Neural crest cell (in vitro differentiated cells): ENCODE measurements around the gene SOX11. TPM values are rescaled to one million over a fixed set of nuclear protein-coding genes. Genes with fewer than 3 reads are reported as not detected.

Experiments used
- DNase-seq: peaks from one replicate; pipeline ENCODE4 v3.0.0; 2021; ENCODE audit warnings: low read depth, mixed read lengths, low spot score
- H3K27ac Mint-ChIP-seq: one replicate; pipeline ENCODE4 v1.8.0; 2021; ENCODE audit warnings: mild to moderate bottlenecking, mixed read lengths; ENCODE audit not compliant: unreplicated experiment
- H3K27me3 Mint-ChIP-seq: 2 replicates; pipeline ENCODE4 v1.8.0; 2021; ENCODE audit warnings: low read depth, mild to moderate bottlenecking, mixed read lengths
- H3K36me3 Mint-ChIP-seq: 2 replicates; pipeline ENCODE4 v1.8.0; 2021; ENCODE audit warnings: low read depth, mild to moderate bottlenecking, mixed read lengths
- H3K4me1 Mint-ChIP-seq: 2 replicates; pipeline ENCODE4 v1.8.0; 2021; ENCODE audit warnings: mixed read lengths
- H3K4me3 Mint-ChIP-seq: one replicate; pipeline ENCODE4 v1.8.0; 2021; ENCODE audit warnings: mild to moderate bottlenecking, mixed read lengths
- H3K9me3 Mint-ChIP-seq: 2 replicates; pipeline ENCODE4 v1.8.0; 2021; ENCODE audit warnings: mixed read lengths
- CTCF ChIP-seq: fragments of 200-600 bp; sonication (generic); conservative IDR thresholded peaks from 2 replicates; pipeline ENCODE4 v1.5.0; 2021; ENCODE audit warnings: antibody characterized with exemption, mild to moderate bottlenecking
- total RNA-seq: library from RNA; stranded (reverse); gene quantifications from 2 replicates; pipeline ENCODE4 v1.2.1, GENCODE V29; 2021

SOX11 gene
- total RNA-seq, 1 donor from 2014 or later: 197 TPM

- TF ChIP-seq CTCF: peak; percentile 20
- Mint-ChIP-seq H3K4me1 (peaks cover 39% of the 10 kb centered on the region), H3K27me3 (peaks cover 28% of the 10 kb centered on the region), H3K4me3 (peak overlapping the region; percentile 98), H3K36me3 (peaks cover 50% of the 10 kb centered on the region), H3K9me3 (no peaks in the 10 kb centered on the region), H3K27ac (peak overlapping the region; percentile 100)
- DNase-seq: peak; percentile 32
Observed at GRCh38 chr2:5695654-5696403, 3.6 kb downstream of the SOX11 start.

DNA sequence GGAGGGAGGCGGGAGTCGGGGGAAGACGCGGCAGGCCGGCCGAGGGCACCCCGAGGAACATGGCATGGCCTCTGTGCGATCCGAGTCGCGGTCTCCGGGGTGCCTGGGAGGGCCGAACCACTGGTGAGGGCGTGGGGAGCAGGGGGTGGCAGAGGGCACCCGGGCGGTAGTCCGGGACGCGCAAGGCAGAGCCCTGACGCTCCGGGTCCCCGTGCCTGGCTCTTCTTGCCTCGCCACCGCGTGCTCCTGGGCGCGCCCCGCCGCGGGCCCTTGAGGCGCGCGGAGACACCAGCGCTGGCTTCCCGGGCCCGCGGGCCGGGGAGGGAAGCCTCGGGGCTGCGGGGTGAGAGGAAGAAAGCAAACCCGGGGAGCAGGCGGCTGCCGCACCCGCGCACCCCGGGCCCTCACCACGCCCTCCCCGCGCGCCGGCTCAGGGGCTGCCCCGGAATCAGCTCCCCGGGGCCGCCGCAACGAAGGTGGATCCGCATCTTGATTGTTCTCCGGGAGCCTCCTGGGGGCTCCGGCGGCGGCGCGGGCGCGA is 4.3 kb downstream of the SOX11 start:
- H3K4me3 Mint-ChIP-seq: peak overlapping the region; percentile 98
- H3K36me3 Mint-ChIP-seq: peaks cover 55% of the 10 kb centered on the region
- no peak overlapping the region for H3K27ac Mint-ChIP-seq
- H3K9me3 Mint-ChIP-seq: no peaks in the 10 kb centered on the region
- no peak for TF ChIP-seq CTCF
- peaks cover 28% of the 10 kb centered on the region for H3K27me3 Mint-ChIP-seq
- peaks cover 46% of the 10 kb centered on the region for H3K4me1 Mint-ChIP-seq
- peak; percentile 32 for DNase-seq

DNA sequence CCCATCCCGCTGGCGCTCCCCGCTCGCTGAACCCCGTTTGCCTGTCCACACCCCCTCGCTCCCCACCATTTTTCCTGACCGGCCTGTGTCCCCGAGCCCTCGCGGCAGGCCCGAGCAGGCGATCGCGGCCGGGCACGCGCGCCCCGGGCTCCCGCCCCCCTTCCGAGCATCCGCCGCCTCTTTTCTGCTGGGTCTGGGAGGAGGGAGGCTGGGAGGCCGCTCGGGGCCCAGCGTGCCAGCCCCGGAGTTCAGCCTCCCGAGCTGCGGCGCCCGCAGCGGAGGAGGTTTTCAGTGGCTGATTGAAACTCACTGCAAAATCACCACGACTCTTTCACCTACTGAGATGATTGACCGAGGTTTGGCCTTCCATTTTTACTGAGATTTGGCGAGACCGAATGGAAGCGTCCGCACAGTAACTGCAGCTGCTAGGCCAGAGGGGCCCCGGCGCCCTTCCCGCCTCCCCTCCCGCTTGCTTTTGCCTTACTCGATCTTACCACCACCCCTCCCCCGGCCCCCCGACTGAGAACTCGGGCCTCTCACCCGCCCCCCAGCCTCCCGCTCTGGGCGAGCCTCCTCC is 4.8 kb downstream of the SOX11 start:
- Mint-ChIP-seq H3K4me1 (peaks cover 50% of the 10 kb centered on the region), H3K27ac (peak overlapping the region; percentile 50), H3K9me3 (no peaks in the 10 kb centered on the region), H3K36me3 (peaks cover 57% of the 10 kb centered on the region), H3K4me3 (peak overlapping the region; percentile 86), H3K27me3 (peaks cover 27% of the 10 kb centered on the region)
- DNase-seq: peak; percentile 50
- TF ChIP-seq CTCF: no peak

- Mint-ChIP-seq H3K27me3 (peaks cover 24% of the 10 kb centered on the region), H3K4me3 (peak overlapping the region; percentile 86), H3K4me1 (peaks cover 55% of the 10 kb centered on the region), H3K9me3 (no peaks in the 10 kb centered on the region), H3K27ac (peak overlapping the region; percentile 7), H3K36me3 (peaks cover 58% of the 10 kb centered on the region)
- TF ChIP-seq CTCF: no peak
- no peak for DNase-seq
Observed at GRCh38 chr2:5697562-5697961, 5.4 kb downstream of the SOX11 start.

DNA sequence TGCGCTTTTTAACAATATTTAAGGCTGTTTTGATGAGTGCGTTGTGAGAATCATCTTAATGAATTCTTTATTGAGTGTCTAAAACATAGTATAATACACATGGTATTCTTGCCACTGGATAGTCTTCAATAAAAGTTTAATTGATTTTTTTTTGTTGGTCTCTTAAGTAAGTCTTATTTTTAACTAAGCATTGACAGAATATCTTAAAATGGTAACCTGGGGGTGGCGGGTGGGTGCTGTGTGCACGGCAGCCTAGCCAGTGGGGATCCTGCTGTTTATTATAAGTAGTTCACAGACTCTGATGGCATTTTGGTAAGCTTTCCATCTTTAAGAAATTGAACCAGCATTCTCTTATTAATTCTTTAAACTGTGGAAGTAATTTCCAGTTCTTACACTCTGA is 6.0 kb downstream of the SOX11 start:
- Mint-ChIP-seq H3K27me3 (peaks cover 24% of the 10 kb centered on the region), H3K9me3 (no peaks in the 10 kb centered on the region), H3K27ac (peak overlapping the region; percentile 7)

More for the DNA sequence above, 6.0 kb downstream of the SOX11 start:
- H3K4me3 Mint-ChIP-seq: peak overlapping the region; percentile 86
- no peak for DNase-seq
- peaks cover 59% of the 10 kb centered on the region for H3K36me3 Mint-ChIP-seq
- peaks cover 59% of the 10 kb centered on the region for H3K4me1 Mint-ChIP-seq
- TF ChIP-seq CTCF: no peak
